HG02981 (cell line): ENCODE results near the gene SAP130.
A peak's percentile ranks its signal among the peaks of the same experiment; 100 is the strongest.

ENCODE experiments used
- ATAC-seq: cut with Tn5 transposase; IDR thresholded peaks from one replicate; pipeline ENCODE4 v1.9.1; 2021; ENCODE audit warnings: mild to moderate bottlenecking, moderate library complexity; ENCODE audit not compliant: unreplicated experiment

Gene SAP130

DNA sequence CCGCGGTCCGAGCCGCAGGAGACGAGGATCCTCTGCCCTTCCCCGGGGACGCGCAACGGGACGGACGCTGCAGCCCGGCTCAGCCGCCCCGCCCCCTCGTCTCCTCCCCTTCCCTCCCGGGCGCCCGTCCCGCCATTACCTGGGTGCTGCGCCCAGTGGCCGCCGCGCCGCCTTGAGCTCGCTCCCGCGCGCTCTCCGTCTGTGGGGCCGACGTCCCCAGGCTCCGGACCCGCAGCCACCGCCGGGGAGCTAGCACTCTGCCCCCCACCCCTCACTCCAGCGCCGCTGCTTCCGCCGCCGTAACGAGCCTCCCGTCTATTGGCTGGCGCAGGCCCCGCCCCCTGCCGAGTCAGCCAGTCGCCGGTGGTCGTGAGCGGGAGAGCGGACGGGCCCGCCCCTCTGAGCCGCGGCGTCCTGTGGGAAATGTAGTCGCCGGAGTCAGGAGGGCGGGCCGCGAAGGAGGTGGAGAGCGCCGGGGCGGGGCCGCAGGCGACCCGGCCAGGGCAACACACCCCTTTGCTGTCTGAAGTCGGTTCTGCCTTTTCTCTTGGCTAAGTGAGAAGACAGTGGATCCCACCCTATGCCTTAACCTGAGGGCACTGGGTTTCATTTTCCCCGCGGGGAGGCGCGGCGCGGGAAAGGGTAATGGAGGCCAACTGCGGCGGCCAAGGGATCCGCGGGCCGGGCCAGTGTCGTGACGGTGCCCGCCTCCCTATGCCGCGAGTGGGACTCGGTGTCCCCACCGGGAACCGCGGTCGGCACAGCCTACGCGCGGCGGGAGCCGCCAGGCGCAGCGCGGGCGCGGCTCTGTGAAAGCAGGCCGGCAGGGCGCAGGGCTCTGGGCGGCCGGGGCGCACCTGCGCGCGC is at the start of gene SAP130:
TSS of gene SAP130 (minus strand) at position 259 of the 867 bp plus-strand sequence. CDS start 1,767 bp downstream, outside the sequence.
- ATAC-seq = peak; percentile 77

GRCh38 chr2:128076461-128077106 is 48.7 kb upstream of the SAP130 start:
- no peak for ATAC-seq

GRCh38 chr2:128073278-128073677 is 45.4 kb upstream of the SAP130 start:
- ATAC-seq = no peak

- ATAC-seq = no peak
These were observed 41.9 kb upstream of the SAP130 start for GRCh38 chr2:128069769-128070168.

- ATAC-seq = no peak
These were observed 36.5 kb upstream of the SAP130 start for GRCh38 chr2:128064353-128064752.

DNA sequence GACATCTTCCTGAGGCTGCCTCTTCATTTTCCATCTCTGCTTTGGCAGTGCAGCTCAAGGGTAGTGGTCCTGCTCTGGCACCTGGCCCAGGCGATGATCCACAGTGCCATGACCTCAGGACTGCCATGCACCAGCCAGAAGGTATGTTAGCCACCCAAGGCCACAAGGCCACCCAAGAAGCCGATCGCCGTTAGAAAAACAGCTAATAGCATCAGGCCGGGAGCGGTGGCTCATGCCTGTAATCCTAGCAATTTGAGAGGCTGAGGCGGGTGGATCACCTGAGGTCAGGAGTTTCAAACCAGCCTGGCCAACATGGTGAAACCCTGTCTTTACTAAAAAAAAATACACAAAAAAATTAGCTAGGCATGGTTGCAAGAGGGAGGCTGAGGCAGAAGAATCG is 34.7 kb upstream of the SAP130 start:
- no peak for ATAC-seq

DNA sequence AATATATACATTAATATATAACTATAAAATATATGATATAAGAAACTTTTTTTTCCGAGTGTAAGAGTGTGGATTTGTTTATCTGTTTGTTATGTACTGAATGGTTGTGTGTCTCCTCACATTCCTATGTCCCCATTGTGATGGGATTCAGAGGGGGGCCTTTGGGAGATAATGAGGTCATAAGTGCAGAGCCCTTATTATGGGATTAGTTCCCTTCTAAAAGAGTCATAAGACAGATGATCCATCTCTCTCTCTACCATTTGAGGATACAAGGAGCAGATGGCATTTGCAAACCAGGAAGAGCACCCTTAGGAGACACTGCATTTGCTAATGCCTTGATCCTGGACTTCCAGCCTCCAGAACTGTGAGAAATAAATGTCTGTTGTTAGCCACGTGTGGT is 30.3 kb upstream of the SAP130 start:
- no peak for ATAC-seq

DNA sequence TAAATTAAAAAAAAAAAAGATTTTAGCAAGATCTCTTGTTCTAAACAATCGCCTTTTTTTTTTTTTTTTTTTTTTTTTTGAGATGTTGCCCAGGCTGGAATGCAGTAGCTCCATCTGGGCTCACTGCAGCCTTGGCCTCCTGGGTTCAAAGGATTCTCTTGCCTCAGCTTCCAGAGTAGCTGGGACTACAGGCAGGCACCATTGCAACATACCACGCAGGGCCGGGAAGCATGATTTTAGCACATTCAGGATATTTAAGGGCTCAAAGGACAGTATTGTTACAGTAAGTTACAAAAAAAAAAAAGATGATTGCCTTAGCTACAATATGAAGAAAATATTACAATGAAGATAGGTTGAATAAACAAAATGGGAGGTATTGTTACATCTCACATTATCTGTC is 29.5 kb upstream of the SAP130 start:
- no peak for ATAC-seq

DNA sequence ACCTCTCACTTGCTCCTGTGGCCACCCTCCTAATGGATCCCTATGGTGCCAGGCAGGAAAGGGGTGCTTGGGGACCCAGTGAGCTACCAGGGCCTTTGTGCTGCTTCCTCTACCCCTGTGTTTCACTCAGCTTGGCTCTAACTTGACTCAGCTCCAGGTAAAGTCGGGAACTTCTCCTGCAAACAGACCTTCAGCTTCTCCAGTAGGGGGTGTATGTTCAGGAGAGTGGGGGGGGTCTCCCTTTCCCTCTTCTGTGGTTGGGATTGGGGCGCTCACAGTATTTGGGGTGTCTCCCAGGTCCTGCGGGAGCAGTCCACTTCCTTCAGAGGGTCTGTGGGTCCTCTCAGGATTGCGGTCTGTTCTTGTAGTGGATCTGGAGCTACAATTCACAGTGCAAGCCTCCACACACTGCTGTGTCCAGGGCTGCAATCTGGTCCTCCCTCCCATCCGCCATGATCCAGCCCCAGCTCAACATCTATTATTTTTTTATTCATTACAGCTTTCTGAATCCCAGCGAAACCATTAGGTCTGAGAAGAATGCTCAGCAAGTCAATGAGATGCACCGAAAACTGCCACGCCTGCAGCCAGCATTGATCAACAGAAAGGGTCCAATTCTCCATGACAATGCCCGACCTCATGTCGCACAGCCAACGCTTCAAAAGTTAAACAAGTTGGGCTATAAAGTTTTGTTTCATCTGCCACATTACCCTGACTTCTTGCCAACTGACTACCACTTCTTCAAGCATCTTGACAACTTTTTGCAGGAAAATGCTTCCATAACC is 26.4 kb upstream of the SAP130 start:
- no peak for ATAC-seq

- no peak for ATAC-seq
These were observed 25.5 kb upstream of the SAP130 start for GRCh38 chr2:128053331-128053730.

DNA sequence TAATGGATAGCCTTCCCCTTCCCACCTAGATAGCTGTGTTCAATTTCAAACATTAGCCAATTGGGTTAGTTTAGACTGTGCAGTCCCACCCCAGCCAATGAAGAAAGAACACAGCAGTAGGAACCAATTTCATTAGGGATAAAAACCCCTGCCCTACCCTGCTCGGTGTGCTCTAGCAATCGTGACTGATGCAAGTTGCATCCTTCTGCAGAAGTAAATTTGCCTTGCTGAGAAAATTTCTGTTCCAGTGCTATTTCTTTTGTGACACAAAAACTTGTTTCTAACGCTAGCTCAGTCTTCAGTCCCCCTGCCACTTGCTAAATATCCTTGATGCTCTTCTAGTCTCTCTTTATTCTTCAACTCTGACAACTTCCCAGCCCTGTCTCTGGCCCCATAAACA is 15.2 kb upstream of the SAP130 start:
- no peak for ATAC-seq

- ATAC-seq = no peak
These were observed 13.7 kb upstream of the SAP130 start for GRCh38 chr2:128041561-128041960.

DNA sequence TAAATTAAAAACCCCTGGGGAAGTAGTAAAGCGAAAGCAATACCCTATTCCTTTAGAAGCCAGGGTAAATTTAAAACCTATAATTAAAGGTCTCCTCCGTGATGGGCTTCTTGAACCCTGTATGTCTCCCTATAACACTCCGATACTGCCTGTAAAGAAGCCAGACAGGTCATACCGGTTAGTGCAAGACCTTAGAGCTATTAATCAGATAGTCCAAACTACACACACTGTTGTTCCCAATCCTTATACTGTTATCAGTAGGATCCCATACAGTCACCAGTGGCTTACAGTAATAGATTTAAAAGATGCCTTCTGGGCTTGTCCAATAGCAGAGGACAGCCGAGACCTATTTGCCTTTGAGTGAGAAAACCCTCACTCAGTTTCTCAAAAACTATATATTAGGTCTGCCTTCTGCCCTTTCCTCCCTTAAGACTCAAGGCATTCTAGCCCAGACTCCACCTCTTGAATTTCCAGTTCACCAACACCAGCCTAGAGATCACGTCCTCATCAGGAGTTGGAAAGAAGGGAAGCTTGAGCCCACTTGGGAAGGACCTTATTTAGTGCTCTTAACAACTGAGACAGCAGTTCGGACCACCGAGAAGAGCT is 12.4 kb upstream of the SAP130 start:
- no peak for ATAC-seq

GRCh38 chr2:128039535-128039934 is 11.7 kb upstream of the SAP130 start:
- ATAC-seq = no peak

GRCh38 chr2:128038411-128038810 is 10.6 kb upstream of the SAP130 start:
- no peak for ATAC-seq

DNA sequence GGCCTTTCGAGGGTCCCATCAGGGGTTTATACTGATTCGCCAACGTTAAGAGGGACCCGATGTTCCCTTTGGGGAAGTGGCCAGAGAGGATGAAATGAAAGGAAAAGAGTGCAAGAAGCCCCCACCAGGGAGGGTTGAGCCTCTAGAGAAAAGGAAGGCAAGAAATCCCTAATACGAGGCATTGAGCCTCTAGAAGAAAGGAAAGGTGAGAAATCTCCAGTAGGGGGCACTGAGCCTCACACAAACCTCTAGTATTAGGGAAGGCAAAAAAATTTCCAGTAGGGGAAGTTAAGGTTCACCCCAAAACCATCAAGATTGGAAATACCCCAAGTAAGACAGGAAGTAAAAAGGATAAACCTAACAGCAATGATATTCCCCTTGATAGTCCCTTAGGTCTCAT is 9.8 kb upstream of the SAP130 start:
- ATAC-seq = no peak

DNA sequence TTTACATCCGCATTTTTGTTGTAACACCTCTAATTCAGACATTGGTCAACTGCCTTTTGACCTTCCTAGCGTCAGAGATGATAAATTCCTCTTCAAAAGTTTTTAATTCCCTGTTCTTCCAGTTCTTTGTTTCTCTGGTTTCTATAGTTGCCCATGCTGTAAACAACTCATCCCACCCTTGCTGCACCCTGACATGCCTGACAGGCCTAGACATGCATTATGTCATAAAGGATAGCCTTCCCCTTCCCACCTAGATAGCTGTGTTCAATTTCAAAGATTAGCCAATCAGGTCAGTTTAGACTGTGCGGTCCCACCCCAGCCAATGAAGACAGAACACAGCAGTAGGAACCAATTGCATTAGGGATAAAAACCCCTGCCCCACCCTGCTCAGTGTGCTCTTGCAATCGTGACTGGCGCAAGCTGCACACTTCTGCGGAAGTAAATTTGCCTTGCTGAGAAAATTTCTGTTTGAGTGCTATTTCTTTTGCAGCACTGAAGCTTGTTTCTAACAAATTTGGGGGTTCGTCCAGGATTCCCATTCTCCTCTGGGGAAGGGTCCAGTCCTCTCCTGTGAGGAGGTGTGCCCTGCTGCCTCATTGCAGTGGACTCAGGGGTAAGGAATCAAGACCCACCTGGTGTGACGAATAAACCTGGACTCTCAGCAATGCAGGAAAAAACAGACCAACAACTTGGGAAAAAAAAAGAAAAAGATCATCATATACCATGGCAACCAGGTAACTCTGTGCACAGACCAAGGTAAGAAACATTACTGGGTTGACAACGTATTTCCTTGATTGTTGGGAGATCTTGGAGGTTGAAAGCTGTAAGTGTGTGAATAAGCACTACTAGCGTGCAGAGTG is 9.1 kb upstream of the SAP130 start:
- no peak for ATAC-seq

- no peak for ATAC-seq
These were observed 4.2 kb upstream of the SAP130 start for GRCh38 chr2:128032092-128032491.

GRCh38 chr2:128028668-128029054 is 802 bp upstream of the SAP130 start:
- ATAC-seq = no peak

- ATAC-seq = peak; percentile 79
These were observed 520 bp downstream of the SAP130 start for GRCh38 chr2:128027278-128027800.
